Parathyroid adenoma (tissue), 2 donors: Measurements from ENCODE around the gene BPIFB4.

Experiments used
- H2AFZ ChIP-seq: fragments of 300-600 bp; sonication (generic); one replicate; pipeline ENCODE4 v1.7.0; 2017; ENCODE audit warnings: antibody characterized with exemption, mild to moderate bottlenecking
- H3K27ac ChIP-seq: fragments of 300-600 bp; sonication (generic); one replicate; pipeline ENCODE4 v1.7.0; 2017
- H3K27me3 ChIP-seq: fragments of 300-600 bp; sonication (generic); one replicate; pipeline ENCODE4 v1.7.0; 2017; ENCODE audit warnings: low read length; ENCODE audit not compliant: control insufficient read depth, insufficient read depth
- H3K36me3 ChIP-seq: fragments of 300-600 bp; sonication (generic); one replicate; pipeline ENCODE4 v1.7.0; 2017; ENCODE audit warnings: low read length; ENCODE audit not compliant: control insufficient read depth, insufficient read depth
- H3K4me1 ChIP-seq: fragments of 300-600 bp; sonication (generic); one replicate; pipeline ENCODE4 v1.7.0; 2017; ENCODE audit warnings: control low read depth
- H3K4me2 ChIP-seq: fragments of 300-600 bp; sonication (generic); one replicate; pipeline ENCODE4 v1.7.0; 2017; ENCODE audit warnings: low read length
- H3K4me3 ChIP-seq: fragments of 300-600 bp; sonication (generic); one replicate; pipeline ENCODE4 v1.7.0; 2017; ENCODE audit warnings: low read depth, low read length
- H3K79me2 ChIP-seq: fragments of 300-600 bp; sonication (generic); one replicate; pipeline ENCODE4 v1.7.0; 2017; ENCODE audit warnings: control low read depth
- H3K9ac ChIP-seq: fragments of 300-600 bp; sonication (generic); one replicate; pipeline ENCODE4 v1.7.0; 2017; ENCODE audit warnings: mild to moderate bottlenecking
- H3K9me3 ChIP-seq: fragments of 300-600 bp; sonication (generic); one replicate; pipeline ENCODE4 v1.7.0; 2017; ENCODE audit warnings: low read length; ENCODE audit not compliant: control insufficient read depth
- TF ChIP-seq, protein P1 (sequence below): fragments of 300-600 bp; sonication (generic); IDR thresholded peaks from one replicate; pipeline ENCODE4 v1.7.0; 2017; ENCODE audit warnings: antibody characterized with exemption, mild to moderate bottlenecking
- donor health status: primary hyperparathyroidism.

The BPIFB4 gene

DNA sequence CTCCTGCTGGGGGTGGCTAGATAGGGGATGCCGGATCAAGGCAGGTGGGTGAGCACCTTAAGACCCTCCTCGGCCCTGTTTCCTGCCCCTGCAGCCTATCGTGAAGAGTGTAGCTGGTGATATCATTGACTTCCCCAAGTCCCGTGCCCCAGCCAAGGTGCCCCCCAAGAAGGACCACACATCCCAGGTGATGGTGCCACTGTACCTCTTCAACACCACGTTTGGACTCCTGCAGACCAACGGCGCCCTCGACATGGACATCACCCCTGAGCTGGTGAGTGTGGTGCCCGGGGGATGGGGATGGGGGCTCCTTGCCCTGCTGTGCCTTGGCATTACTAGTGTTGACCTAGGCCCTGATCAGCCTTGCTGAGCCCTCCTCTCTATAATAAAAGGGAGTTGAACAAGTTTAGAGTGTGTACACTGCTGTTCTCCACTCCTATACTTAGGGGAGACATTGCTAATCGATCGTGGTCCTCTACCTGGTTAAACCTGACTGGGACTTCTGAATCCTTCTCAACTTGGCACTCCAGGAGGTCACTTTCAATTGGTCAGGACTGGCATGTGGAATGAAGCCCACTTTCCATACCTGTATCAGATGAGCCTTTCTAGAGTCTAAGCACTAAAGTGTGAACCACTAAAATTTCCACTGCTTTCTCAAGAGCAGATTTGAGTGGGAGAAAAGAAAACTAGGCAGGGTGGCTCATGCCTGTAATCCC, 14.7 kb upstream of the BPIFB4 start:
- H2AFZ ChIP-seq = no peak overlapping the region
- H3K9ac ChIP-seq = no peak overlapping the region
- no peak overlapping the region for H3K4me3 ChIP-seq
- H3K27me3 ChIP-seq = no peaks in the 10 kb centered on the region
- TF ChIP-seq, protein P1, sequence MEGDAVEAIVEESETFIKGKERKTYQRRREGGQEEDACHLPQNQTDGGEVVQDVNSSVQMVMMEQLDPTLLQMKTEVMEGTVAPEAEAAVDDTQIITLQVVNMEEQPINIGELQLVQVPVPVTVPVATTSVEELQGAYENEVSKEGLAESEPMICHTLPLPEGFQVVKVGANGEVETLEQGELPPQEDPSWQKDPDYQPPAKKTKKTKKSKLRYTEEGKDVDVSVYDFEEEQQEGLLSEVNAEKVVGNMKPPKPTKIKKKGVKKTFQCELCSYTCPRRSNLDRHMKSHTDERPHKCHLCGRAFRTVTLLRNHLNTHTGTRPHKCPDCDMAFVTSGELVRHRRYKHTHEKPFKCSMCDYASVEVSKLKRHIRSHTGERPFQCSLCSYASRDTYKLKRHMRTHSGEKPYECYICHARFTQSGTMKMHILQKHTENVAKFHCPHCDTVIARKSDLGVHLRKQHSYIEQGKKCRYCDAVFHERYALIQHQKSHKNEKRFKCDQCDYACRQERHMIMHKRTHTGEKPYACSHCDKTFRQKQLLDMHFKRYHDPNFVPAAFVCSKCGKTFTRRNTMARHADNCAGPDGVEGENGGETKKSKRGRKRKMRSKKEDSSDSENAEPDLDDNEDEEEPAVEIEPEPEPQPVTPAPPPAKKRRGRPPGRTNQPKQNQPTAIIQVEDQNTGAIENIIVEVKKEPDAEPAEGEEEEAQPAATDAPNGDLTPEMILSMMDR = no peak
- H3K36me3 ChIP-seq = no peaks in the 10 kb centered on the region
- no peaks in the 10 kb centered on the region for H3K9me3 ChIP-seq
- no peak overlapping the region for H3K4me2 ChIP-seq
- no peaks in the 10 kb centered on the region for H3K79me2 ChIP-seq
- no peak overlapping the region for H3K27ac ChIP-seq
- H3K4me1 ChIP-seq = no peaks in the 10 kb centered on the region

DNA sequence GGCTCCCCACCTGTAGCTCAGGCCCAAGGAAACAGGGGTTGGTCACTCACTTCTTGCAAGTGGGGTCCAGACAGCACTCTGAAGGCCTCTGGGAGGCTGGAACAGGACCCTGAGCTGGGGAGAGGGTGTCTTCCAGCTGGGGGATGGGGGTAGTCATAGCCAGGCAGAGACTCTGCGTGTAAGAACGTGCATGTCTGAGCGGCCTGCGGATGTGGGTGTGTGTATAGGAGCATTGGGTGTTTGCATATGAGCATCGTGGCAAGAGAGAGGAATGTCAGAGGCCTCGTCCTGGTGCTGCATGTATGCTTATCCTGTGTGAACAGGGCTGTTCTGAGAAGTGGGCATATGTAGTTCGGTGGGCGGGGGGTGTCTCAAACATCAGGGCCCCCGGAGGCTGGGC, 13.7 kb upstream of the BPIFB4 start:
- H3K79me2 ChIP-seq = no peaks in the 10 kb centered on the region
- no peak overlapping the region for H3K9ac ChIP-seq
- H3K9me3 ChIP-seq = no peaks in the 10 kb centered on the region
- H3K4me3 ChIP-seq = no peak overlapping the region
- H3K4me1 ChIP-seq = no peaks in the 10 kb centered on the region
- H3K27ac ChIP-seq = no peak overlapping the region
- H3K36me3 ChIP-seq = no peaks in the 10 kb centered on the region
- TF ChIP-seq, protein P1 = no peak
- no peak overlapping the region for H3K4me2 ChIP-seq
- H3K27me3 ChIP-seq = no peaks in the 10 kb centered on the region
- no peak overlapping the region for H2AFZ ChIP-seq

DNA sequence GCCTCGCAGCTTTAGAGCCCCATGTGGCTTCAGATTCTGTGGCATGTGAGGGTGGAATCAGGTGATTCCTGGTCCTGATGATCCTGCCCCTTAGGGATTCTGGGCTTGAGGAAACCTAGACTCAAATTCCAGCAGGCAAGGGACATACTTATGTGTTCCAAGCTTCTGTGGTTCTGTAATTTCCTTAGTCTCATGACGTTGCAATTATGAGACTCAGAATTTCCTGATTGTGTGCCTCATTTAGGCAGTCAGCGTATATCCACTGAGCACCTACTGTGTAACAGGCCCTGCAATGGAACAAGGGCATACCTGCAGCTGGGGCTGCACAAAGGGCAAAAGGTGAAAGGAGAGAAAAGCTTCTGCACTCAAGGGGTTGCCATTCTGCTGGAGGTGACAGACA, 11.6 kb upstream of the BPIFB4 start:
- TF ChIP-seq, protein P1 = no peak
- no peak overlapping the region for H3K9ac ChIP-seq
- H3K27ac ChIP-seq = no peak overlapping the region
- no peak overlapping the region for H3K4me2 ChIP-seq
- no peaks in the 10 kb centered on the region for H3K4me1 ChIP-seq
- no peaks in the 10 kb centered on the region for H3K36me3 ChIP-seq
- no peak overlapping the region for H3K4me3 ChIP-seq
- H3K27me3 ChIP-seq = no peaks in the 10 kb centered on the region
- H3K9me3 ChIP-seq = no peaks in the 10 kb centered on the region
- no peak overlapping the region for H2AFZ ChIP-seq
- H3K79me2 ChIP-seq = no peaks in the 10 kb centered on the region

DNA sequence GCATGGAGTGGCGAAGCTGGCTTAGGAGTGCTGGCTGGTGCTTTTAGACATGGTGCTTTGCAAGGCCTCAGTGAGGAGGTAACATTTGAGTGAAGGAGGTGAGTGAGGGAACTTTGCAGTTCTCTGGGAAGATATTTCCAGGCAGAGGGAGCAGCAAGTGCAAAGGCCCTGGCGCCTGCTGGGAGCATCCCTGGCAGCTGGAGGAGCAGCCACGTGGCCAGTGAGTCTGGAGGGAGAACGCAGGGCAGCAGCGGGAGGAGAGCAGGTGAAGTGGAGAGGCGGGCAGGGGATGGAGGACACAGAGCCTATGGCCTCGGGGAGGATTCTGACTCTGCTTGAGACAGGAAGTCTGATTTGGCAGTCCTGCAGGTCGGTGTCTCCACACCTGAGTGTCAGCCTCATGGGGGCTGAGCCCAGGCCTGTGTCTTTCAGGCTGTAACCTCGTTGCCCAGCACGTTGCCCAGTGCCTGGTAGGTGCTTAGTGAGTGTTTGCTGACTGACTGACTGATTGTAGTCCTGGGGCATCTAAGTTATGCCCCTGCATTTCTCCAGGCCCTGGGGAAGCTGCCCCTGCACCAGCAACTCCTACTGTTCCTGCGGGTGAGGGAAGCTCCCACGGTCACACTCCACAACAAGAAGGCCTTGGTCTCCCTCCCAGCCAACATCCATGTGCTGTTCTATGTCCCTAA, 11.0 kb upstream of the BPIFB4 start:
- Histone ChIP-seq H3K27me3 (no peaks in the 10 kb centered on the region), H3K9me3 (no peaks in the 10 kb centered on the region), H3K79me2 (no peaks in the 10 kb centered on the region), H3K4me2 (no peak overlapping the region), H3K4me3 (no peak overlapping the region), H3K36me3 (no peaks in the 10 kb centered on the region), H3K4me1 (no peaks in the 10 kb centered on the region), H2AFZ (no peak overlapping the region), H3K27ac (no peak overlapping the region), H3K9ac (no peak overlapping the region)
- TF ChIP-seq, protein P1 = no peak
